ENCODE measurements around the gene PLXDC2.

The PLXDC2 gene

DNA sequence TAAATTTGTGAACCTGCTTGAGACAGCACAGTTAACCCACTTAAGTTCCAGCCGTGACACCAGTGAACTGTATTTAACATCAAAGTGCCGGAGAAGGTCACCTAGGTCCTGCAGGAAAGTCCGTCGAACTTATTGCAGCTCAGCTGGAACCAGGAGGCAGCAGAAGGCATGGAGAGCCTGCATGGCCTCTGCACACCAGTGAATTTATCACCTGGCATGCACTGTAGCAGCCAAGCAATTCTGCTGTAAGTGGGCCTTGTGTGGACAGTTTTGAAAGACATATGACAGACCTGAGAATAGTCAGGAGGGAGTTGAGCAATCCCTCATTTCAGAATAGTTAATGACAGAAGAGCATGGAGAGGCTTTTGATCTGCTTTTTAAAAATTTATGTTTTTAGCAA is 108.8 kb downstream of the PLXDC2 start:
- Mint-ChIP-seq H3K9me3 (peaks cover 3% of the 10 kb centered on the region), H3K27me3 (no peaks in the 10 kb centered on the region), H3K4me1 (ENCODE audit: low read depth) (no peaks in the 10 kb centered on the region), H3K4me3 (no peak overlapping the region), H3K27ac (no peak overlapping the region), H3K36me3 (ENCODE audit: low read depth) (no peaks in the 10 kb centered on the region)

DNA sequence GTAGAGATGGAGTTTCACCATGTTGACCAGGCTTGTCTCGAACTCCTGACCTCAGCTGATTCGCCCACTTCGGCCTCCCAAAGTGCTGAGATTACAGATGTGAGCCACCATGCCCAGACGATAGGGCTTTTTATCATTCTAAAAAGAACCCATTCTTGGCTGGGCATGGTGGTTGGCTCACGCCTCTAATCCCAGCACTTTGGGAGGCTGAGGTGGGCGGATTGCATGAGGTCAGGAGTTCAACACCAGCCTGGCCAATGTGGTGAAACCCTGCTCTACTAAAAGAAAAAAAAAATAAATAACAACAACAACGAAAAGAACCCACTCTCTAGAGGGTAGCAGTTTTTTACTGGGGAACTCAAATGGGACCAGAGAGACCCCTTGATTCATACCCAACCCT is 112.7 kb downstream of the PLXDC2 start:
- no peak overlapping the region for H3K4me3 Mint-ChIP-seq
- H3K36me3 Mint-ChIP-seq (ENCODE audit: low read depth): no peaks in the 10 kb centered on the region
- no peaks in the 10 kb centered on the region for H3K9me3 Mint-ChIP-seq
- no peaks in the 10 kb centered on the region for H3K27me3 Mint-ChIP-seq
- H3K27ac Mint-ChIP-seq: no peak overlapping the region
- H3K4me1 Mint-ChIP-seq (ENCODE audit: low read depth): no peaks in the 10 kb centered on the region

DNA sequence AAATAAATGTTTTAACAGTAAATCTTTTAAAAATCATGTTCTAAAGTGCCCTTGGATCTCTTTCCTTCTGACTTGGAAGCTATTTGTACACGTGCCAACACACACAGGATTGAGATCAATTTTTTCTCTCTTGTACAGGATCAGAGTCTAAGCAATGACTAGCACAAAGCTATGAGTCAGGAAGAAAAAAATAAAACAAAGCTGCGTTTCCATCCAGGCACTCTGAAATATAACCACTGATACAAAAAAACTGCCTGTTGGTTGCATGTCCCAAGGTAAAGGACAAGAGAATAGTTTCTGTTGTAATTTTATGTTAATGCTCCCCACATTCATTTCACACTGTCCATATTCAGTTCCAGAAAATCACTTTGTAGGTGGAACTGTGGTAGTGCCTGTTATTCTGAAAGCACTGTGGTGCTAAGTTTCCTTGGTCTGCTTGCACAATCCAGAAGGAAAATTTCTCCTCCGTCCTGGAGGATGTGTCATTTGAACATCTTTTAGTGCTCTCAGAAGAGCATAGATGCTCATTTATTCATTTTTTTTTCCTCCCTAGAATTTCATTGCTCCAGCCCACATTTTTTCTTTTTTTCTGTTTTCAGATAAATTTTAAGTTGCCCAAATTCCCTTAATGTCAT is 113.4 kb downstream of the PLXDC2 start:
- Mint-ChIP-seq H3K27ac (no peak overlapping the region), H3K36me3 (ENCODE audit: low read depth) (no peaks in the 10 kb centered on the region), H3K4me1 (ENCODE audit: low read depth) (no peaks in the 10 kb centered on the region), H3K27me3 (no peaks in the 10 kb centered on the region), H3K9me3 (no peaks in the 10 kb centered on the region), H3K4me3 (no peak overlapping the region)

DNA sequence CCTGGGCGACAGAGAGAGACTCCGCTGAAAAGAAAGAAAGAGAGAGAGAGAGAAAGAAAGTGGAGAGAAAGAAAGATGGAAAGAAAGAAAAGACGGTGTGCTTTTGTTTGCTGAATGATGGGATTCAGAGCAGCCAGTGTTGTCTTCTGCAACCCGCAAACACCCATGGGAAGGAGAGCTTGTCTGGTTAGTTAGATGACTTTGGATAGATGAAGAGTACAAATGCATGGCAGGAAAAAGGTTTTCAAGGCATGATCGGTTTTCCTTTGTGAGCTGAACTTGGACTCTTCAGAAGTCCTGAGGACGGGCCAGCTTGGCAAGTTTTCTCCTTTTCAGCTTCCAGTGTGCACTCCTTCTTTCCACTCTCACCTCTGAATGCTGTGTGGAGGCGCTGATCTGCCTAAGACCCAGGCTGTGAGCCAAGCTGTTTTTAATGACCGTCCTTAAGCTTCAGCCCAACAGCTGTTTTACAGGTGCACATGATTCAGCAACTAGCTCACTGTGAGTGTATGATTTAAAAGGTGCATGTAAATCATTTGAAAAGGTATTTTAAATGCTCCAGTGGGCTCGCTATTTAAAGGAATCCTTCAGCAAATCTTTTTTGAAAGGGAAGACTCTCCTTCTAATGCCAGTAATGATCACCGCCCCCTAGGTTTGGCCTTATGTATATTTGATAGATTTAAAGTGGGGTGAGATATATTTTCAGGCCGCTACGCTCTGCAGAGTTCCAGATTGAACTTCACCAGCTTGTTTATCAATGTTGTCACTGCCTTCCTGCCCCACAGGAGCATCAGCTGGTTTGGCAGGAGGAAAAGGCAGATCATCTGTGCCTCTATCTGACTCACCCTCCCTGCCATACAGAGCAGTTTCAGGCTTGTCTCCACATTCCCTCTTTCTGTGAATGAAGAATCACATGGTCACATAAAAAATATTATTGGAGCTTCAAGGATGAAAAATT is 115.0 kb downstream of the PLXDC2 start:
- no peaks in the 10 kb centered on the region for H3K9me3 Mint-ChIP-seq
- H3K27me3 Mint-ChIP-seq: no peaks in the 10 kb centered on the region
- no peak overlapping the region for H3K4me3 Mint-ChIP-seq
- no peak overlapping the region for H3K27ac Mint-ChIP-seq
- no peaks in the 10 kb centered on the region for H3K36me3 Mint-ChIP-seq (ENCODE audit: low read depth)
- no peaks in the 10 kb centered on the region for H3K4me1 Mint-ChIP-seq (ENCODE audit: low read depth)

DNA sequence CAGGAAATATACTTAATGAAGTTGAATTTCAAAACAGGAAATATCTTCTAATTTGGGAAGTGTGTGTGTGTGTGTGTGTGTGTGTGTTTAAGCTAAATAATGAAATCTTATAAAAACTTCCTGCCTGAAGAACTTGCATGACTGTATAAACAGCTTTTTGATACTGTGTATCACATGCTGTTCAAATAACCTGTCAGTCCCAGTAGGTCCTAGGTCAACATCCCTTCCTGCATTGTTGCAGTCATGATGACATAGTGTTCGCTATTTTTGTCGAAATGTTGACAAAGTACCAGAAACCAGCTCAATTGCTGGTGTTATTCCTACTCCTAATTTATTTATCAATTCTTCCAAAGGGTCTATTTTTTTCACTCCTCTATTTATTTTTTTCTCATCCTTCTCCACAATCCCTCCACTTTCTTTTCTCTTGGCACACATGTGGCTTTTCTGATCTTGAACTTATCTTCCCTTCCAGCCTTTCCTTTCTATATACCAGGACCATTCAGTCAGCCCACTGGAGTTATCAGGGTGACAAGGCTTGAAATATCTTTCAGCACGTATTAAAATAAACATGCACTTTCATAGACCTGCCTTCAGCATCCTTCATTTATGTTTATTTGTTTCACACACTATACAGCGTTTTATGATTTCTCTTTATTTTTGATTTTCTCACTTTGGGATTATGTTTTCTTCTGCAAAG is 115.8 kb downstream of the PLXDC2 start:
- no peak overlapping the region for H3K27ac Mint-ChIP-seq
- H3K27me3 Mint-ChIP-seq: no peaks in the 10 kb centered on the region
- H3K4me3 Mint-ChIP-seq: no peak overlapping the region
- H3K9me3 Mint-ChIP-seq: peaks cover 4% of the 10 kb centered on the region
- H3K36me3 Mint-ChIP-seq (ENCODE audit: low read depth): no peaks in the 10 kb centered on the region
- H3K4me1 Mint-ChIP-seq (ENCODE audit: low read depth): no peaks in the 10 kb centered on the region

DNA sequence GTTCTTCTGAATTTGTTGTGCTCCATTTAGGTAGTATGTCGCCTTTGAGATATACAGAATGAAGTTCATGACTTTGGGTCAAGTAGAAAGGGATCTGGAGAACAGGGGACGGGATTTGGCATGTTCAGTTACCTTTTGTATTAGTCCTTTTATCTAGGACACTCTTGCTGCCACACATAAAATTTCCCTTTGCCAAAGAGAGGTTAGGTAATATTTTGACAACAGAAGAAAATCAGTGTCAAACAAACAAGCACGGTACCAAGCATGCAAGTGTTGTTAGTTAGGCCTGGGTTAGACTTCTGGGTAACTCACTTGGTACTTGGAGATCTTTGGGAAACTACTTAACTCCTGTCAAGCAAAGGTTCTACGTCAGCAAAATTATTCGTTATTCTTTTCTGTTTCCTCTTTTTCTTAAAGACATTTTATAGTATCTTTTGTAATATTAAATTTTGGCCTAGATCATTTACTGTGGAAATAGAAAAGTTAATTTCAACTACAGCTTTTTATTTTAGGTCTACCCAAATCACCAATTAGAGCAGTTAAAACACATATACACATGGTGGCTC is 116.7 kb downstream of the PLXDC2 start:
- Mint-ChIP-seq H3K4me1 (ENCODE audit: low read depth) (no peaks in the 10 kb centered on the region), H3K36me3 (ENCODE audit: low read depth) (no peaks in the 10 kb centered on the region), H3K4me3 (no peak overlapping the region), H3K27me3 (no peaks in the 10 kb centered on the region), H3K9me3 (peaks cover 8% of the 10 kb centered on the region), H3K27ac (no peak overlapping the region)

DNA sequence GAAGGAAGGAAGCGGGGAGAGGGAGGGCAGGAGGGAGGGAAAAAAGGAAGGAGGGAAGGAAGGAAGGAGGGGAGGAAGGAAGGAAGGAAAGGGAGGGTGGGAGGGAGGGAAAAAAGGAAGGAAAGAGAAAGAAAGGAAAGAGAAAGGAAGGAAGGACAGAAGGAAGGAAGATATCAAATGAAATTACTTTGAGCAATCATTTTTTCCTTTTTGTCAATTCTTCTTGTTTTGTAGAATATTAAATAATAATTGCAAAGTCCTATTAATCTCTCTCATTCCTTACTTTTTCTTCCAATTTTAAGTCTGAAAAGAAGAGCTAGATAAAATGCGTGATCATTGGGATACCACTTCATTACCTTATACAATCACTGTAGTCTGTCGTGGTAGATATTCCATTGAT is 117.5 kb downstream of the PLXDC2 start:
- H3K27ac Mint-ChIP-seq: no peak overlapping the region
- H3K27me3 Mint-ChIP-seq: no peaks in the 10 kb centered on the region
- peaks cover 11% of the 10 kb centered on the region for H3K9me3 Mint-ChIP-seq
- no peak overlapping the region for H3K4me3 Mint-ChIP-seq
- no peaks in the 10 kb centered on the region for H3K36me3 Mint-ChIP-seq (ENCODE audit: low read depth)
- H3K4me1 Mint-ChIP-seq (ENCODE audit: low read depth): no peaks in the 10 kb centered on the region

DNA sequence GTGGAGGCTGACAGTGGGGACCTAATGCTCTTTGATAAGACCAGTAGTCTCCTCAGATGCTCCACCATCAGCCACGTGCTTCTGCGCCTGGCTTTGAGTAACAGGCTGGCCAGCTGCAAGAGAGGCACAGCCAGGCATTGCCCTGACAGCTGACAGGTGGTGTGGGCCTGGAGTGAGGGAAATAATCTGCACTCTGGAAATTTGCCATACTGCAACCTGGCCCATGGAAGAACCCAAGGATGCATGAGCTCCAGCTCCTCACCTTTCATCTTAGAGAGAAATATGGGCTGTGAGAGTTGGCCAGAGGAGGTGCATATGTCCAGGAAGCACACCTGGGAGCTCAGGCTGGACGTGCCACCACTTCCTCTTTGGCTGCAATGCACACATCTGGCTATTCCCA is 118.9 kb downstream of the PLXDC2 start:
- Mint-ChIP-seq H3K27me3 (no peaks in the 10 kb centered on the region), H3K4me1 (ENCODE audit: low read depth) (no peaks in the 10 kb centered on the region), H3K9me3 (peaks cover 18% of the 10 kb centered on the region), H3K4me3 (no peak overlapping the region), H3K27ac (no peak overlapping the region), H3K36me3 (ENCODE audit: low read depth) (no peaks in the 10 kb centered on the region)

DNA sequence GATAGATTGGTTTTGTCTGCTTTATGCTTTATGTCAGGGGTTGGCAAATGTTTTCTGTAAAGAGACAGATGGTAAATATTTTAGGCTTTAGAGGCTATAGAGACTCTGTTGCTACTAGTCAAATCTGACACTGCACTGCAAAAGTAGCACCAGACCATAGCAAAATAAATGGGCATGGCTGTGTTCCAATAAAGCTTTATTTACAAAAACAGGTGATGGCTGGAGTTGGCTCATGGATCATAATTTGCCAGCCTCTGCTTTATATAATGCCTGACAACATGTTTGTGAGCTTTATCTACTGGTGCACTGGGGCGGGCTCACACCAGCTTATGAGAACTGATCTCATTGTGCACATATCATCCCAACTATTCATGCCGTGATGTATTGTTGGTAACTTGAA is 120.1 kb downstream of the PLXDC2 start:
- Mint-ChIP-seq H3K4me3 (no peak overlapping the region), H3K27ac (no peak overlapping the region), H3K27me3 (no peaks in the 10 kb centered on the region), H3K9me3 (peaks cover 18% of the 10 kb centered on the region), H3K36me3 (ENCODE audit: low read depth) (no peaks in the 10 kb centered on the region), H3K4me1 (ENCODE audit: low read depth) (no peaks in the 10 kb centered on the region)

DNA sequence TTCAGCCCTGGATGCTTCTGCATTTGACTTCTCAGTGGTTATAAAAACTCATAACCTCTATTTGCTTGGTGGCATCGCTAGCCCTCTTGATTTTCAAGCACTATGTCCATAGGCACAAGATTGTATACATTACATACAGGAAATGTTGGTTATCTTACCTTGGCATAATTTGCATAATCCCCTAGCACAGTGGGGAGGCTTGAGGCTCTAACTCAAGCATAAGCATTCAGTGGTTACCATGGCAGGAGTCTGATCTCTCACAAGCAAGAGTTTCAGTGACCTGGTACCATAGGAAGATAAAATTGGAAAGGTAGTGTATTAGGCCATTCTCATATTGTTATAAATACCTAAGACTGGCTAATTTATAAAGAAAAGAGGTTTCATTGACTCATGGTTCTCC is 121.8 kb downstream of the PLXDC2 start:
- no peak overlapping the region for H3K4me3 Mint-ChIP-seq
- no peaks in the 10 kb centered on the region for H3K27me3 Mint-ChIP-seq
- H3K4me1 Mint-ChIP-seq (ENCODE audit: low read depth): no peaks in the 10 kb centered on the region
- H3K9me3 Mint-ChIP-seq: peaks cover 18% of the 10 kb centered on the region
- no peaks in the 10 kb centered on the region for H3K36me3 Mint-ChIP-seq (ENCODE audit: low read depth)
- H3K27ac Mint-ChIP-seq: no peak overlapping the region

DNA sequence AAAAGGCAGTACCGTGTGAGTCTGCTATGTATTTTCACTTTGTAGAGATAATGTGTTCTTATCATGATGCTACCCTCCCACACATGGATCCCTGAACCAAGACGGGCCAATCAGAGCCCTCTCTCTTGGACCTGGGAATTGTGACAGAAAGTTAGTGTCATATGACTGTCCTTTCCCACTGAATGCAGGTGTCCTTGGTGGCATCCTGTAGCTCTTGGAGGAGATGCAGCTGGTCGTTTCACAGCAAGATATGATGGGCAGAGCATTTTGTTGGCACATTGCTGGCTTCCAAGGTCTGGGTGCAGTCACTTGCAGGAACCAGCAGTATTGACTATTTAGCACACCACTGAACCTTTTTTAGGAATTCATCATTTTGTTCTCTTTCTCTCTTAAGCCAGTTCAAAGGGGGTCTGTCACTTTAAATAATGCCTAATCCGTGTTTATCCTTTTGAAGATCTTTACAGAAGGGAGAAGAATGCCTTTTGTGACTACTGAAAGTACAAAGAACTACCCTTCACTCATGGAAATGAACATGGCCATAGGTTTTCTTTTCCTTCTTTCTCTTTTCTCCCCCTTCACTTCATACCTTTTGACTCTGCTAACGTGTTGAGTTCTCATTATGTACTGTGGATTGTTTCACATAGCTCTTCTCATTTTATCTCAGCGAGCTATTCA is 125.1 kb downstream of the PLXDC2 start:
- Mint-ChIP-seq H3K4me3 (no peak overlapping the region), H3K36me3 (ENCODE audit: low read depth) (no peaks in the 10 kb centered on the region), H3K4me1 (ENCODE audit: low read depth) (no peaks in the 10 kb centered on the region), H3K9me3 (peaks cover 21% of the 10 kb centered on the region), H3K27ac (no peak overlapping the region), H3K27me3 (no peaks in the 10 kb centered on the region)

DNA sequence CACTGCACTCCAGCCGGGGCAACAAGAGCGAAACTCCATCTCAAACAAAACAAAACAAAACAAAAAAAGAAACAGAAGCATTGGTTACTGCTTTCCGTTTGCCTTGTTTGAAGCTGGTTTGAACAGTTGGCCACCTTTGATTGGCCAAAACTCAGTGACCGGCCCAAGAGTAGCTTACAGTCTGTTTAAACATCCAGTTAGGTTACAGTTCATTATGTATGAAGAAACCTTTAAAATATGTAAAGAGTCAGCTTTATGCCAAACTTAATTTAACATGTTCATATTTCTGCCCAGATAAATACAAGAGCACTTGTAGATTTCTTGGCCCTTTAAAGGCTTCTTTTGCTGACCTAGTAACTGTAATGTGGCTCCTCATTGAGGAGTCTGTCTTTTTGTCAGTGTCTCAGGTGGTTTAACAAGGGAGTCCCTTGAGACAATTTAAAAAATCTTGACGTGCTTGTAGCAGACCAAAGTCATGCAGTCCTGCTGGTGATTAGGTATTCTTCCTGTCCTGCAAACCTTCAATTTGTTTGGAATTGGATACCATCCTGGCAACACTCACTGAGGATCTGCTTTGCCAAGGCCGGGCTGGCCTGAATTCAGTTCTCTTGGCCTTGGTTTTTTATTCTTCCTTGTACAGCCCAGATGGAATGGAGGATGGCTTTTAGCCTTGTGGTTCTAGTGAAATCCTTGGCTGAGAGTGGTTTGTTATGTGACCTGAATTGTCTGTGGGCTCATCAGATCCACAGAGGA is 128.9 kb downstream of the PLXDC2 start:
- Mint-ChIP-seq H3K36me3 (ENCODE audit: low read depth) (no peaks in the 10 kb centered on the region), H3K27ac (no peak overlapping the region), H3K4me1 (ENCODE audit: low read depth) (no peaks in the 10 kb centered on the region), H3K9me3 (peaks cover 4% of the 10 kb centered on the region), H3K27me3 (no peaks in the 10 kb centered on the region), H3K4me3 (no peak overlapping the region)

DNA sequence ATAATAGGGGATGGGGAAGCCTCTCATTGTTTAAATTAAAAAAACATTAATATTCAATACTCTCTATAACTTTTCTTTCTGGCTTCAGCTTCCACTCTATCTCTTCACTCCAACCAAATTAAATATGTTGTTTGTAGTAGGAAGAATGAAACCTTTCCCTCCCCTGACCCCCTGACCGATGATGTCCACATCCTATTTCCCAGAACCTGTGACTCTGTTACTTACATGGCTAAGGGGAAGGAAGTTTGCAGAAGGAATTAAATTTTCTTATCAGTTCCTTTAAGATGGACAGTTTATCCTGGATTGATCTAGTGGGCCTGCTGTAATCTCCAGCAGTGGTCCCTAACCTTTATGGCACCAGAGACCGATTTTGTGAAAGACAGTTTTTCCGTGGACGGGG is 130.0 kb downstream of the PLXDC2 start:
- H3K4me1 Mint-ChIP-seq (ENCODE audit: low read depth): no peaks in the 10 kb centered on the region
- H3K27me3 Mint-ChIP-seq: no peaks in the 10 kb centered on the region
- H3K4me3 Mint-ChIP-seq: no peak overlapping the region
- no peak overlapping the region for H3K27ac Mint-ChIP-seq
- peaks cover 4% of the 10 kb centered on the region for H3K9me3 Mint-ChIP-seq
- no peaks in the 10 kb centered on the region for H3K36me3 Mint-ChIP-seq (ENCODE audit: low read depth)

DNA sequence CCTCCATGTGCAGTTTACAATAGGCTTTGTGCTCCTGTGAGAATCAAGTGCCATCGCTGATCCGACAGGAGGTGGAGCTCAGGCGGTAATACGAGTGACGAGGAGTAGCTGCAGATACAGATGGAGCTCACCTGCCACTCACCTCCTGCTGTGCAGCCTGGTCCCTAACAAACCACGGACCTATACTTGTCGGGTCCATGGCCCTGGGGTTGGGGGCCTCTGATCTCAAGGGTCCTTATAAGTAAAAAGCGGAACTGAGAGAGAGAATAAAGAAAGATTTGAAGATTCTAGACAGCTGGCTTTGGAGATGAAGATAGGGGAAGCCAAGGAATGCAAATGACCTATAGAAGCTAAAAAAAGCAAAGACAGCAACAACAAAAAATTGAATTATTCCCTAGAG is 130.6 kb downstream of the PLXDC2 start:
- Mint-ChIP-seq H3K4me3 (no peak overlapping the region), H3K27me3 (no peaks in the 10 kb centered on the region), H3K36me3 (ENCODE audit: low read depth) (no peaks in the 10 kb centered on the region)

More for the DNA sequence above, 130.6 kb downstream of the PLXDC2 start:
- Mint-ChIP-seq H3K27ac (no peak overlapping the region), H3K9me3 (peaks cover 4% of the 10 kb centered on the region), H3K4me1 (ENCODE audit: low read depth) (no peaks in the 10 kb centered on the region)
